A673 (cell line): ENCODE data around the gene CTNNA2.

ENCODE experiments used
- CTCF ChIP-seq: fragments of 300-800, 200-600 bp; sonication (generic); conservative IDR thresholded peaks from 2 replicates; pipeline ENCODE4 v1.5.1; 2017; ENCODE audit warnings: low read depth, mild to moderate bottlenecking, antibody characterized with exemption, low read length, moderate library complexity, mixed read lengths
- EZH2 ChIP-seq: fragments of 200-600 bp; sonication (generic); IDR thresholded peaks from 2 replicates; pipeline ENCODE4 v1.6.1; 2017; ENCODE audit warnings: borderline replicate concordance, low read depth, mild to moderate bottlenecking, mixed read lengths, antibody characterized with exemption, low read length; ENCODE audit not compliant: poor library complexity, severe bottlenecking

DNA sequence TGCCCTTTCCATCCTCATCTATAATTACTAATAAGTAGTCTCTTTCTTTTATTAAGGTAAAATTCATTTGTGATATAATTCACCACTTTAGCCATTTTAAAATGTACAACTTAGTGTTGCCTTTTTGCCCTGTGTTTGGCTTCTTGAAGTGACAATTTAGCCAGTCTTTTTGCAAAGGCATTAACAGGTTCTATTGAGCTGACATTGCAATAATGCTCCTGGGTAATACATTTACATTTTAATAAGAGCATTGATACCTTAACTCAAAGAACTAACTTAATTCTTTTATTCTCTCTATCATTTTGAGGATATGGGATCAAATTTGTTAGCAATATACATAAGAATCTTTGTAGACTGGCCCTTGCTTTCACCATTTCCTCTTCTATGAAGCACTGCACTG is 549.4 kb downstream of the CTNNA2 start:
- no peak for TF ChIP-seq EZH2
- no peak for TF ChIP-seq CTCF
